ENCODE data around the gene ADAMTS3.

ADAMTS3 gene

GRCh38 chr4:72320223-72320948 is 248.6 kb downstream of the ADAMTS3 start:
- DNase-seq (ENCODE audit: low read depth), result no peak
- TF ChIP-seq, protein P1, sequence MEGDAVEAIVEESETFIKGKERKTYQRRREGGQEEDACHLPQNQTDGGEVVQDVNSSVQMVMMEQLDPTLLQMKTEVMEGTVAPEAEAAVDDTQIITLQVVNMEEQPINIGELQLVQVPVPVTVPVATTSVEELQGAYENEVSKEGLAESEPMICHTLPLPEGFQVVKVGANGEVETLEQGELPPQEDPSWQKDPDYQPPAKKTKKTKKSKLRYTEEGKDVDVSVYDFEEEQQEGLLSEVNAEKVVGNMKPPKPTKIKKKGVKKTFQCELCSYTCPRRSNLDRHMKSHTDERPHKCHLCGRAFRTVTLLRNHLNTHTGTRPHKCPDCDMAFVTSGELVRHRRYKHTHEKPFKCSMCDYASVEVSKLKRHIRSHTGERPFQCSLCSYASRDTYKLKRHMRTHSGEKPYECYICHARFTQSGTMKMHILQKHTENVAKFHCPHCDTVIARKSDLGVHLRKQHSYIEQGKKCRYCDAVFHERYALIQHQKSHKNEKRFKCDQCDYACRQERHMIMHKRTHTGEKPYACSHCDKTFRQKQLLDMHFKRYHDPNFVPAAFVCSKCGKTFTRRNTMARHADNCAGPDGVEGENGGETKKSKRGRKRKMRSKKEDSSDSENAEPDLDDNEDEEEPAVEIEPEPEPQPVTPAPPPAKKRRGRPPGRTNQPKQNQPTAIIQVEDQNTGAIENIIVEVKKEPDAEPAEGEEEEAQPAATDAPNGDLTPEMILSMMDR (conservative IDR thresholded peaks at IDR 0.05; ENCODE audit: low read length), result no peak
- H3K4me3 ChIP-seq (ENCODE audit: low read length), result no peak overlapping the region

DNA sequence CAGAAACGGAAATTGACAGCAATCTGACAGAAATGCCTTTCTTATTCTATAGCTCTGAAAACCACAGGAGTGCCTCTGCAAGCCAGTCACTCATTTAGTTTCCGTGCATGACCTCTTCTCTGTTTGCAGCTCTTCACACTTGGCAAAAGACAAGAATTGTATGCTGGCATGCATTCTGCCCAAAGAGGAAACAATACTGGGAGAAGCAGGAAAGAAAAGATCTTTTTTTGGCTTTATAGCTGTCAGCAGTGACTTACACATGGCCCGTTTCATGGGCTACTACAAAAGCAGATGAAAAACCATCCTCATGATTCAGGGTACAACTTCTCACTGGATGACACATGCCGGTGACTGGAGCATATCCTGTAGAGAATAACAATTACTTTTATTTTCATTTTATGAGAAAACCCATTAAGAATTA is 249.4 kb downstream of the ADAMTS3 start:
- DNase-seq (ENCODE audit: low read depth), result peak; percentile 82

GRCh38 chr4:72318421-72319170 is 250.4 kb downstream of the ADAMTS3 start:
- no peak overlapping the region for H3K4me3 ChIP-seq (ENCODE audit: low read length)
- TF ChIP-seq, protein P1 (conservative IDR thresholded peaks at IDR 0.05; ENCODE audit: low read length), result no peak
- peak; percentile 58 for DNase-seq (ENCODE audit: low read depth)

More for the DNA sequence above, 249.4 kb downstream of the ADAMTS3 start:
- no peak overlapping the region for H3K4me3 ChIP-seq (ENCODE audit: low read length)
- TF ChIP-seq, protein P1 (conservative IDR thresholded peaks at IDR 0.05; ENCODE audit: low read length), result no peak

- DNase-seq (ENCODE audit: low read depth), result peak; percentile 90
- H3K4me3 ChIP-seq (ENCODE audit: low read length), result no peak overlapping the region
- TF ChIP-seq, protein P1 (conservative IDR thresholded peaks at IDR 0.05; ENCODE audit: low read length), result no peak
Measured at GRCh38 chr4:72314869-72315268, 254.2 kb downstream of the ADAMTS3 start.

DNA sequence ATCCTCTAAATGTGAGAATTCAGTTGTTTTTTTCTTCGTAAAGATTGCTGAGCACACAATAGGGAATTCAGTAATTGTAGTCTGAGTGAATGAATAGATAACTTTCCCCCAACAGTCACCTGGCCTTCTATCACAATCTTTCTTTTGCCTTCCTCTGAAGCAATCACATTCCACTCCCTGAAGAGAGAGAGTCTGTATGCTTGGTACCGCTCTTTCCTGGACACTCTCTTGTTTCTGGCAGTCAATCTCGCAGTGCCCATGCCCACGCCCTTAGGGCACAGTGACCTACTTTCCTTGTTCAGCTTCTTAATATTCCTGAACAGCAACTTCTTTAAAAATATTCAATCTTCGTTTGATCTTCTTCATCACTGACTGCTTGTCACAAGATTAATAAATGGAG is 255.9 kb downstream of the ADAMTS3 start:
- TF ChIP-seq, protein P1 (conservative IDR thresholded peaks at IDR 0.05; ENCODE audit: low read length), result no peak
- no peak overlapping the region for H3K4me3 ChIP-seq (ENCODE audit: low read length)
- DNase-seq (ENCODE audit: low read depth), result no peak

DNA sequence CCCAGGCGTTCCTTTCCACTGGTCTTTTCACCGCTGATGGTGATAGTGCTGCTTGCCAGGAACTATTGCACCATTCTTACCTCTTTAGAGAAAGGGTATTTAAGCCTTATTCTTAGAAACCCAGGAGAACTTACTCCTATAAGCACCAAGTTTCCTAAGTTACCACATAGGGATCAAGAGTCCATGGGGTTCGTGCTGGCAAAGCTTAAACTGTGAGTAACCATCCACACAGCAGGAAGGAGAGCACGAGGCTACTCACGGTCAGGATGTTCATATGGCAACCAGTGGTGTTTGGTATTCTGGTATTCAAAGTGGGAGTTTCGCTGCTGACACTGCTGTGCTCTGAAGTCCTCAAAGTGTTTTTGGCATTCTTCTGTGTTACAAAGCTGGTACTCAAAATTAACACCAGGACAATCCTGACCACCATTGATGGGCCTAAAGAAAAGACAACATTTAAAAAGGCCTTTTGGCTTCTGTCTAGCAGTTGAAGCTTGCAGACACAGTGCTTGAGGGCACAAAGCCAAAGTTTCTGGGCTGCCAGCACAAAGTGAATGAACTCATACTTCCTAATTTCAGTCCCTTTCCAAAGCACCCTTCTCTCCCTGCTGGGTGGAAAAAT is 256.9 kb downstream of the ADAMTS3 start:
- TF ChIP-seq, protein P1 (conservative IDR thresholded peaks at IDR 0.05; ENCODE audit: low read length), result no peak
- DNase-seq (ENCODE audit: low read depth), result peak; percentile 97

More for the DNA sequence above, 256.9 kb downstream of the ADAMTS3 start:
- peak overlapping the region; percentile 7; the same call in 1 of the 2 replicates for H3K4me3 ChIP-seq (ENCODE audit: low read length)
